ENCODE data around the gene DERA.
"Not testable (repeated sequence)": the region's sequence is repeated elsewhere in the genome, so short reads cannot be mapped to it uniquely, and the experiment has no call there.

DERA gene

GRCh38 chr12:16014394-16014793 lies 103.3 kb downstream of the DERA start:
- DNase-seq = not testable (repeated sequence)

- DNase-seq = no peak
These were observed 105.6 kb downstream of the DERA start for GRCh38 chr12:16016748-16017147.

GRCh38 chr12:16018306-16018705 lies 107.2 kb downstream of the DERA start:
- DNase-seq = no peak

- DNase-seq = no peak
These were observed 108.0 kb downstream of the DERA start for GRCh38 chr12:16019136-16019535.

- no peak for DNase-seq
These were observed 108.9 kb downstream of the DERA start for GRCh38 chr12:16020031-16020430.

- DNase-seq = no peak
These were observed 109.9 kb downstream of the DERA start for GRCh38 chr12:16021026-16021425.

- no peak for DNase-seq
These were observed 110.5 kb downstream of the DERA start for GRCh38 chr12:16021676-16022075.

GRCh38 chr12:16027002-16027401 lies 115.9 kb downstream of the DERA start:
- DNase-seq = no peak

- DNase-seq = no peak
These were observed 119.6 kb downstream of the DERA start for GRCh38 chr12:16030744-16031143.

GRCh38 chr12:16034136-16034817 lies 123.1 kb downstream of the DERA start:
- no peak for DNase-seq

GRCh38 chr12:16036073-16036472 lies 124.9 kb downstream of the DERA start:
- no peak for DNase-seq

- DNase-seq = no peak
These were observed 126.4 kb downstream of the DERA start for GRCh38 chr12:16037533-16037932.

- DNase-seq = no peak
These were observed 132.3 kb downstream of the DERA start for GRCh38 chr12:16043480-16043879.

- no peak for DNase-seq
These were observed 135.1 kb downstream of the DERA start for GRCh38 chr12:16046266-16046665.

GRCh38 chr12:16048511-16048910 lies 137.4 kb downstream of the DERA start:
- DNase-seq = no peak

- DNase-seq = no peak
These were observed 145.8 kb downstream of the DERA start for GRCh38 chr12:16056910-16057309.

- DNase-seq = not testable (repeated sequence)
These were observed 146.2 kb downstream of the DERA start for GRCh38 chr12:16057351-16057751.

GRCh38 chr12:16062611-16063010 lies 151.5 kb downstream of the DERA start:
- DNase-seq = no peak

- no peak for DNase-seq
These were observed 152.6 kb downstream of the DERA start for GRCh38 chr12:16063726-16064125.

GRCh38 chr12:16070113-16070512 lies 159.0 kb downstream of the DERA start:
- DNase-seq = no peak

GRCh38 chr12:16072678-16073077 lies 161.5 kb downstream of the DERA start:
- no peak for DNase-seq

- no peak for DNase-seq
These were observed 163.8 kb downstream of the DERA start for GRCh38 chr12:16074894-16075293.

GRCh38 chr12:16075887-16076286 lies 164.8 kb downstream of the DERA start:
- no peak for DNase-seq

- no peak for DNase-seq
These were observed 165.4 kb downstream of the DERA start for GRCh38 chr12:16076557-16076956.

GRCh38 chr12:16076970-16077522 lies 165.9 kb downstream of the DERA start:
- DNase-seq = no peak

All from CD4-positive, alpha-beta T cell treated with Interleukin-17A for 1 hour (primary cell).